ENCODE data around the gene TRIM2. TPM values are rescaled to one million over a fixed set of nuclear protein-coding genes. Genes with fewer than 3 reads are reported as not detected.
"Not testable (repeated sequence)": the region's sequence is repeated elsewhere in the genome, so short reads cannot be mapped to it uniquely, and the experiment has no call there.

The TRIM2 gene
- polyA plus RNA-seq (ENCODE audit: insufficient read length in 3 of 3), result 10 to 100 TPM; 68.1 to 89.2 (median 74.4) TPM
- long read RNA-seq, donor 1, full-length matches to known transcripts, result 1 of 1 reads
- long read RNA-seq, donor 1, partial matches to known transcripts, result 0 of 1 reads
- long read RNA-seq, donor 1, other reads (novel, unspliced or antisense), result 0 of 1 reads
- long read RNA-seq, donor 2, full-length matches to known transcripts, result 4 of 54 reads
- long read RNA-seq, donor 2, partial matches to known transcripts, result 50 of 54 reads
- long read RNA-seq, donor 2, other reads (novel, unspliced or antisense), result 0 of 54 reads
- long read RNA-seq, donor 3, full-length matches to known transcripts, result 4 of 33 reads
- long read RNA-seq, donor 3, partial matches to known transcripts, result 29 of 33 reads
- long read RNA-seq, donor 3, other reads (novel, unspliced or antisense), result 0 of 33 reads
- long read RNA-seq, donor 4, full-length matches to known transcripts, result 1 of 1 reads
- long read RNA-seq, donor 4, partial matches to known transcripts, result 0 of 1 reads
- long read RNA-seq, donor 4, other reads (novel, unspliced or antisense), result 0 of 1 reads
- long read RNA-seq, donor 5, result 0 reads
- long read RNA-seq, donor 6, full-length matches to known transcripts, result 2 of 22 reads
- long read RNA-seq, donor 6, partial matches to known transcripts, result 20 of 22 reads
- long read RNA-seq, donor 6, other reads (novel, unspliced or antisense), result 0 of 22 reads
- long read RNA-seq, donor 7, full-length matches to known transcripts, result 2 of 2 reads
- long read RNA-seq, donor 7, partial matches to known transcripts, result 0 of 2 reads
- long read RNA-seq, donor 7, other reads (novel, unspliced or antisense), result 0 of 2 reads
- long read RNA-seq, donor 8, result 0 reads
- long read RNA-seq, donor 9, full-length matches to known transcripts, result 4 of 4 reads
- long read RNA-seq, donor 9, partial matches to known transcripts, result 0 of 4 reads
- long read RNA-seq, donor 9, other reads (novel, unspliced or antisense), result 0 of 4 reads
- long read RNA-seq, donor 10, full-length matches to known transcripts, result 4 of 10 reads
- long read RNA-seq, donor 10, partial matches to known transcripts, result 6 of 10 reads
- long read RNA-seq, donor 10, other reads (novel, unspliced or antisense), result 0 of 10 reads
- long read RNA-seq, donor 11, full-length matches to known transcripts, result 8 of 8 reads
- long read RNA-seq, donor 11, partial matches to known transcripts, result 0 of 8 reads
- long read RNA-seq, donor 11, other reads (novel, unspliced or antisense), result 0 of 8 reads
- long read RNA-seq, donor 12, full-length matches to known transcripts, result 1 of 1 reads
- long read RNA-seq, donor 12, partial matches to known transcripts, result 0 of 1 reads
- long read RNA-seq, donor 12, other reads (novel, unspliced or antisense), result 0 of 1 reads
- long read RNA-seq, donor 13, result 0 reads
- long read RNA-seq, donor 14, full-length matches to known transcripts, result 1 of 1 reads
- long read RNA-seq, donor 14, partial matches to known transcripts, result 0 of 1 reads
- long read RNA-seq, donor 14, other reads (novel, unspliced or antisense), result 0 of 1 reads
- long read RNA-seq, donor 15, full-length matches to known transcripts, result 3 of 3 reads
- long read RNA-seq, donor 15, partial matches to known transcripts, result 0 of 3 reads
- long read RNA-seq, donor 15, other reads (novel, unspliced or antisense), result 0 of 3 reads
- long read RNA-seq, donor 16, full-length matches to known transcripts, result 7 of 30 reads
- long read RNA-seq, donor 16, partial matches to known transcripts, result 13 of 30 reads
- long read RNA-seq, donor 16, other reads (novel, unspliced or antisense), result 10 of 30 reads

DNA sequence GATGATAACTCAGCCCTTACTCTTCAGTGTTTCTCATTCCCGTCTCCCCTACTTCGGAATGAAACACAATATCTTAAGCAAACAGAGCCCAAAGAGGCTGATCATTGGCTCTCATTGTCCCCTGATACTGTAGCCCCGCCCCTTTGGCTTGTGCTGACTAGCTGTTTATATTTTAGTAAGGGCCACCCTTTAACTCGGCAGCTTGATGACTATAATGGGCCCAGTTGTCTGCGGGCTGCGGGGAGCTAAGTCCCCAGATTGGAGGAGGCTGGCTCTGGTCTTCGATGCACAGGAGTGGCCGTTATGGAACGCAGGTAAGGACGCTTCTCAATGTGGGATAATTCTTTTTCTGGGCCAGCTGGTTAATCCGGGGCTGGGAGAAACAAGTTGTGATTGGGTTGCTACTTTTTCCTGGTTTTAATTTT lies at the start of gene TRIM2:
TSS of gene TRIM2 (plus strand) at position 197 of the 425 bp plus-strand sequence. CDS start at position 285, 88 bp downstream.
- peak in 9 of 11 donors; percentile 59 to 86 (median 79) for DNase-seq (ENCODE audit: extremely low read depth in 1 of 11, low read depth in 9 of 11, low spot score in 4 of 11)

- DNase-seq (ENCODE audit: extremely low read depth in 1 of 11, low read depth in 9 of 11, low spot score in 4 of 11), result no peak
Observed at GRCh38 chr4:153155686-153156085, 48.6 kb upstream of the TRIM2 start.

DNA sequence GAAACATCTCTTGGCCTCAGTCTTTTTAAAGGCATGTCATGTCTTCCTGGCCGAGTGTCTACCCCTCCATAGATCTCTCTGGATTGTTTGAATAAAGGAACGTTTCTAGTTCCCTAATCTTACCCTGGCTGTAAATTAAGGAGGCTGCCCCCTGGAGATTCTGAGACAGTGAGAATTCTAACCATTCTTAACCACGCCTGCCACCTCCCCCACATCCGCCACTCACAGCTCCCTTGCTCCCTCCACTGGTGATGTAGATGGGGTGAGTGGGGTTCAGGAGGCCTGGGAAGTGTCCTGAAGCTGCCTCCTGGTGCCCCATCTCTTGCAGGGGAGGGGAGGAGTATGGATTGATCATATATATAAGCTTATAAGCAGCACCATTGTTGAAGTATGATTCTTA lies 48.0 kb upstream of the TRIM2 start:
- no peak for DNase-seq (ENCODE audit: extremely low read depth in 1 of 11, low read depth in 9 of 11, low spot score in 4 of 11)

GRCh38 chr4:153156721-153157120 lies 47.5 kb upstream of the TRIM2 start:
- DNase-seq (ENCODE audit: extremely low read depth in 1 of 11, low read depth in 9 of 11, low spot score in 4 of 11), result no peak

DNA sequence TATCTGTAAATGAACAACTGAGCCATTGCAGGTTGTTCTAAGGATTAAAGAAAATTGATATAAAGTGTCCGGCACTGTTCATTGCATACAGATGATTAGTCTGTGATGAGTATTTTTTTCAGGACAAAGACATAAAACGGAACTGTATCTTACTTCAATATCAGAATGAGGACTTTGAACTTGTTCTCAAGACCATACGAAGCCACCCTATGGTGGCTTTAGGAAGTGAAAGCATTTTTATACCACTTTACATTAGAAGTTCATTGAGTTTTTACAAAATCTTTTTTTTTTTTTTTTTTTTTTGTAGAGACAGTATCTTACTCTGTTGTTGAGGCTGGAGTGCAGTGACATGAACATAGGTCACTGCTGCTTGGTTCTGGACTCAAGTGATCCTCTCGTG lies 45.2 kb upstream of the TRIM2 start:
- no peak for DNase-seq (ENCODE audit: extremely low read depth in 1 of 11, low read depth in 9 of 11, low spot score in 4 of 11)

- DNase-seq (ENCODE audit: extremely low read depth in 1 of 11, low read depth in 9 of 11, low spot score in 4 of 11), result no peak
Observed at GRCh38 chr4:153159728-153160221, 44.5 kb upstream of the TRIM2 start.

DNA sequence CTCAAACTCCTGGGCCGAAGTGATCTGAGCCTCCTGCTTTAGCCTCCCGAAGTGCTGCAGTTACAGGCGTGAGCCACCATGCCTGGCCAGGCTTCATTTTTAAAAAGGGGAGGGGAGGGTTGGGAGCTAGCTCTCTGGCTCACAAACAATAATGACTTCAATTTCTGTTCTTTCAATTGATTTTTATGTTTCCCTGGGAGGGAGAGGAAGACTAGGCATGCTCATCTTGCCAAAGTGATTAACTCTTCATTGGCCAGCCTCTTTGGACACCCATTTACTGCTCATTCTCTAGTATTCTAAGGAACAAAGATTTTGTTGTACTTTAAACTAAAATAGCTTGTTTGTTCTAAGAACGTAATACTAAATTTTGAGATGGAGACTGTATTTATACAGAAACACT lies 43.4 kb upstream of the TRIM2 start:
- DNase-seq (ENCODE audit: extremely low read depth in 1 of 11, low read depth in 9 of 11, low spot score in 4 of 11), result no peak

DNA sequence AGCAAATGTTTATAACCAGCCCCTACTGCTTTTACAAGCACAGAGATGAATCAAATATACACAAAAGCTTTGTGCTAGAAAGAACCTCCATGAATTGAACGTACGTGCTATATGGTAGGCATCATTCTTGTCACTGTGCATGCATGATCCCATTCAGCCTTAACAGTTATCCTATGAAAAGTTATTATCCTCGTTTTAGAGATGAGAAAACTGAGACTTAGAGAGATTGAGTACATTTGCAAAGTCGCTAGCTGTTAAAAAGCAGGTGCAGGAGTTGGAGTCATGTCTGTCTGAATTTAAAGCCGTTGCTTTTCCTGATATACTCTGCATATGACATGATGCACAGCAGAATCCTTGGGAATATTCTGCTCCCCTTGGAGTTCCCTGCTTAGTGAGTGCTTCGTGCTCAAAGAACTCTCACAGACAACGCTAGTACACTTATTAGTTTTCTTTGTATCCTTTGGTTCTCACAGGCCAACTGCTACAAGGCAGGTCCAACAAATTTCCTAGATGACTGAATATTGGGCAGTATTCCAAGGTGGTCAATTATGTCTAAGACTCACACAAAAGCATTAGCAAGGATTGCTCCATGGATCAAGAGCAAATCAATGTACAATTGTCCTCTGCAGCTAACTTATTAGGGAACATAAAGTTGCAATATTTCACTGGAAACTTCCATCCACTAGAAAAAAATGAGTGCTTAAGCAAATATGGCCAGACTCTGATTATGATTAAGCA lies 42.8 kb upstream of the TRIM2 start:
- no peak for DNase-seq (ENCODE audit: extremely low read depth in 1 of 11, low read depth in 9 of 11, low spot score in 4 of 11)

DNA sequence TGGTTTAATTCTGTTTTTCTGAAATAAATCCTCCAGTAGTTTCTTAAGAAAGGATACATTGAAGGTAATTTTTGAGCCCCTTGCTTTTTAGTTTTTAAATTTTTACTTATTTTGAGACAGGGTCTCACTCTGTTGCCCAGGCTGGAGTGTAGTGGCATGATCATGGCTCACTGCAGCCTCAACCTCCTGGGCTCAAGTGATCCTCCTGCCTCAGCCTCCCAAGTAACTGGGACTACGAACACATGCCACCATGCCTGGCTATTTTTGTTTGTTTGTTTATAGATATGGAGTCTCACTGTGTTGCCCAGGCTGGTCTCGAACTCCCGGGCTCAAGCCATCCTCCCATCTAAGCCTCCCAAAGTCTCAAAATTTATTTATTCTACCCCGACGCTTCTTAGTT lies 39.0 kb upstream of the TRIM2 start:
- DNase-seq (ENCODE audit: extremely low read depth in 1 of 11, low read depth in 9 of 11, low spot score in 4 of 11), result not testable (repeated sequence)

GRCh38 chr4:153166716-153167501 lies 37.3 kb upstream of the TRIM2 start:
- no peak for DNase-seq (ENCODE audit: extremely low read depth in 1 of 11, low read depth in 9 of 11, low spot score in 4 of 11)

DNA sequence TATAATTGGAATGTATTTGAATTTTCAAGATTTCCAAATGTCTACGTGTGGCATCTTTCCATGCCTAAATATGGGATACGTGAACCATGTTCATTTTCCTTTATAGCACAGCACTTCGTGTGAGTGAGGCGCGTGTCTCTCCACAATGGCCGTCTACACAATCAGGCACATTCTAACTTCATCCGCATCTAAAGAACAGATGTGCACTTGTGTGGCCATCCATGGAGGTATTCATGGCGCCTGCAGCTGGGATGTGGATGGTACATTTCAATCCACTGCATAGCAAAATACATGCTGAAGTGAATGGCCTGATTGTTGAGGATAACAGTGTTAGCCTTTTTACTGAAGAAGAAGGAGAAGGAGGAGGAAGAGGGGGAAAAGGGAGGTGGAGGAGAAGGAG lies 34.5 kb upstream of the TRIM2 start:
- no peak for DNase-seq (ENCODE audit: extremely low read depth in 1 of 11, low read depth in 9 of 11, low spot score in 4 of 11)

DNA sequence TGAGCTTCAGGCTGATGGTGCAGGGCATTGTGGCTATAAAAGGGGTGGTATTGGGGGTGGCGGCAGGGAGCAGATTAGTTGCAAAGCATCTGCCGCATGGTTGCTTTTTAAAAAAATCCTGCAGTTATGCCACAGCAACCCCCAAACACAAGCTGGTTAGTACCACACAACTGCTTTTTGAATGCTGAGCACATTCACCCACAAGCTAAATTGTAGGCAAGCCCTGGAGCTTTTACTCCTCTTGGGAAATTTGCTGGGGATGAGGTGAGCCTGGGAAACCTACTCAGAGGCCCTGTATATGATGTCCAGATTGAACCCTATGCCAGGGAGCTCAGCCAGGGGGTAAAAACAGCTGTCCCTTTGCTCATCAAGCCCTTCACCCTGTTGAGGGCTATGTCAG lies 33.8 kb upstream of the TRIM2 start:
- DNase-seq (ENCODE audit: extremely low read depth in 1 of 11, low read depth in 9 of 11, low spot score in 4 of 11), result no peak

DNA sequence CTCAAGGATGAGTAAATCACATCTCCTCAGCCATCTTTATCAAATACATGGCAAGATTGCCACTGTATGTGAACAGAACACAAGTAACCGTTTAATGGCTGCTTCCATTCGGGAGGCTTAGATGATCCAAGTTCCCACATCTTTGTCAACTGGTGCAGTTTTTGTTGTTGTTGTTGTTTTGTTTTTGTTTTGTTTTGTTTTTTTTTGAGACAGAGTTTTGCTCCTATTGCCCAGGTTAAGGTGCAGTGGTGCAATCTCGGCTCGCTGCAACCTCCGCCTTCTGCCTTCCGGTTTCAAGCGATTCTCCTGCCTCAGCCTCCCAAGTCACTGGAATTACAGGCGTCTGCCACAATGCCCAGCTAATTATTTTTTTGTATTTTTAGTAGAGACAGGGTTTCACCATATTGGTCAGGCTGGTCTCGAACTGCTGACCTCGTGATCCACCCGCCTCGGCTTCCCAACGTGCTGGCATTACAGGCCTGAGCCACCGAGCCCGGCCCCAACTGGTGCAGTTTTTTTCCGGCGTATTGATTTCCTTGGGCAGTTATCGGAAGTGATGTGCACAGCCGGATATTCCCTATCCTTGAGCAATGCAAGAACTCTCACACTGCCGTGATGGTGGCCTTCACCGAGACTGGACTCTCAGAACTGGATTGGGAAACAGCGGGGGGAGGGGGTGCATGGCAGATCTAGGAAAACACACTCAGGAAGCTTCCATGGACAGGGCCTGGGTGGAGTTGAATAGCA lies 29.2 kb upstream of the TRIM2 start:
- no peak for DNase-seq (ENCODE audit: extremely low read depth in 1 of 11, low read depth in 9 of 11, low spot score in 4 of 11)

GRCh38 chr4:153176938-153177337 lies 27.3 kb upstream of the TRIM2 start:
- DNase-seq (ENCODE audit: extremely low read depth in 1 of 11, low read depth in 9 of 11, low spot score in 4 of 11), result no peak

DNA sequence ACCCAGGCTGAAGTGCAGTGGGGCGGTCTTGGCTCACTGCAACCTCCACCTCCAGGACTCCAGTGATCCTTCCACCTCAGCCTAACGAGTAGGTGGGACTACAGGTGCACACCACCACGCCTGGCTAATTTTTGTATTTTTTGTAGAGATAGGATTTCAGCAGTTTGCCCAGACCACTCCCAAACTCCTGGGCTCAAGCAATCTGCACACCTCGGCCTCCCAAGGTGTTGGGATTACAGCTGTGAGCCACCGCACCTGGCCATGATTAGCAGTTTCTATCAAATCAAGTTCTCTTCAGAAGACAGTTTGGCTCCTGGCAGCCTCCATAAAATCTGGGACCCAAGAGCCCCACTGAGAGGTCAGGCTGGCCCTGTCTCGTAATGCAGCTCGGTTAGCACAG lies 26.4 kb upstream of the TRIM2 start:
- DNase-seq (ENCODE audit: extremely low read depth in 1 of 11, low read depth in 9 of 11, low spot score in 4 of 11), result no peak

DNA sequence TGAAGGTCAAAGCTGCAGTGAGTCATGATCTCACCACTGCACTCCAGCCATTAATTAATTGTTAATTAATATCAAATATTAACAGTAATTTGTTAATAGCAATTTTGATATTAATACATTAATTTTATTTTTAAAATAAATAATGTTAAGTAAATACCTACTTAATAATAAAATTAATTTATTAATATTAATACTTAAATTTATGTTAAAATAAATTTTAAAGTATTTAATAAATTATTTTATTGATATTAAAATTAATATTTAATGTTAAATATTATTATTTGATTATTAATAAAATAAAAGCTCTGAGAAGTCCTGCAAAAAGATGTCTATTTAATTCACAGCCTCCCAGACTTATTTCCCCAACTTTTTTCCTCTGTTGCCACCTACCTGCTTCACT lies 25.1 kb upstream of the TRIM2 start:
- DNase-seq (ENCODE audit: extremely low read depth in 1 of 11, low read depth in 9 of 11, low spot score in 4 of 11), result no peak
